ENCODE measurements around the gene PRKG1. TPM values are rescaled to one million over a fixed set of nuclear protein-coding genes. Genes with fewer than 3 reads are reported as not detected.

The PRKG1 gene
- total RNA-seq, 4 donors from 2014 or later = 17.1 to 36.4 (median 25.8) TPM

DNA sequence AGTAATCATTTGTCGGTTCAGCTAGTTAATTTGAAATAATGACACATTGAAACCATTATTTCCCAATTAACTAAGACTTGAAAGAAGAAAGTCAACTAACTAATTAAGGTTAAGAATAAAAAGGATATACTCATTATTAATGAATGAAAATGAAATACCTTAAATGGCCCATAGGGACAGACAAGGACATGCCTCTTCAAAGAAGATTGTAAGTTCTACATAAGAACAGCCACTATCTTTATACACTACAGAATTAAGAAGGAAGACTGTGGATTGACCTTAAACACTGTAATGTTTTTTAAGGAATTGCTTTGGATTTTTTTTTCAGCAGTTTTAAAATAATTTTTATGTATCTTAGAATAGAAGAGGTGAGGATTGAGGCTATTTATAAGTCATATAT lies 564.5 kb downstream of the PRKG1 start:
- DNase-seq (ENCODE audit: low spot score) (no peak), ATAC-seq (ENCODE audit: low FRiP score) (no peak)
- no peak for TF ChIP-seq CTCF (IDR thresholded peaks at IDR 0.05)

DNA sequence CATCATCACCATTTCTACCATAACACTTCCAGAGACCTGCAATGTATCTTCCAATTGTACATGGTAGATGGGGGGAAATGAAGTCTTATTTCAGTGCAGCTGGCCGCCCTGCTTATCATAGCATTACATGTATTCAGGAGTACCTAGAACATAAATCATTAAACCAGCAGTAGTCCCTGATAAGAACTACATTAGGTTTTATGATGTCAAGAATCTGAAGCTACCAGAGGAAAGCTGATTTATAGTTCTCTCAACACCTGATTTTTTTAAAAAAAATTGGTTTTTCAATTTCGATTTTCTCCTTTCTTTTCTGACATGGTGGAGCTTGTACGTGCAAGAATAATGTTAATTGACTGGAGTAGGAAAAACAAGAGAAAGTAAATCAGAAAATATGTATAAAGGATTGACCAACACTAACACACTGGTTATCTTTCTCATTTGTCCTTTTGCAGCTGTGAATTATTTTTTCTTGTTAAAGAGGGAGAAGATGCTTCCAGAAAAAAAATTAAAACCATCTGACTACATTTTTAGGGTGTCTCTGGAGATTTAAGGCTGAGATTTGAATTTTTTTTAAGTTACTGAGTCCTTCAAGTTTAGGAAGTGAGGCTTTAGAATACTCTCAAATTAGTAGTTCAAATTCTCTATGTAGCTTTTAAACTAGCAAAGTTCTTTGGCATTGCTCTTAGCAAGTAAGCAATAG lies 566.0 kb downstream of the PRKG1 start:
- no peak for TF ChIP-seq CTCF (IDR thresholded peaks at IDR 0.05)
- DNase-seq (ENCODE audit: low spot score) = no peak
- ATAC-seq (ENCODE audit: low FRiP score) = no peak

- TF ChIP-seq CTCF (IDR thresholded peaks at IDR 0.05) = no peak
- ATAC-seq (ENCODE audit: low FRiP score) (no peak), DNase-seq (ENCODE audit: low spot score) (no peak)
Observed at GRCh38 chr10:51642581-51642980, 568.3 kb downstream of the PRKG1 start.

DNA sequence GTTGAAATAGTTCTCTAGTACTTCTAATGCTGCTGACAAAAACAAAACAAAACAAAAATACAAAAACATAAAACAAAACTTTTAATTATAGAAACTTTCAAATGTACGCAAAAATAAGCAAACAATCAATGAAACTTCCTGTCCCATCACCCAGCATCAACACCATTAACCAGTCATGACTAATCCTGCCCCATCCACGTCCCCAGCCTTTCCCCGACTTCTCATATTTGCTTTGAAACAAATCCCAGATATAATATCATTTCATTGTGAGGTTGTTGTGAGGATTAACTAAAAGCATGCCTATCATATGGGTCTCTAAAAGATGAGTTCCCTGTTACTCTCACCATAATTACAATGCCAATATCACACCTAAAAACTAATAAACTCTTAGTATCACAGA lies 569.4 kb downstream of the PRKG1 start:
- DNase-seq (ENCODE audit: low spot score) = no peak
- no peak for TF ChIP-seq CTCF (IDR thresholded peaks at IDR 0.05)
- no peak for ATAC-seq (ENCODE audit: low FRiP score)

GRCh38 chr10:51649064-51649463 lies 574.8 kb downstream of the PRKG1 start:
- DNase-seq (ENCODE audit: low spot score) = no peak
- TF ChIP-seq CTCF (IDR thresholded peaks at IDR 0.05) = no peak
- no peak for ATAC-seq (ENCODE audit: low FRiP score)

GRCh38 chr10:51651063-51651462 lies 576.8 kb downstream of the PRKG1 start:
- no peak for TF ChIP-seq CTCF (IDR thresholded peaks at IDR 0.05)
- ATAC-seq (ENCODE audit: low FRiP score) (peak; percentile 41), DNase-seq (ENCODE audit: low spot score) (no peak)

- no peak for TF ChIP-seq CTCF (IDR thresholded peaks at IDR 0.05)
- ATAC-seq (ENCODE audit: low FRiP score) (no peak), DNase-seq (ENCODE audit: low spot score) (no peak)
Observed at GRCh38 chr10:51653025-51653424, 578.7 kb downstream of the PRKG1 start.

Data from omental fat pad (tissue), 4 donors.